Measurements from ENCODE around the gene RNF115. TPM values are rescaled to one million over a fixed set of nuclear protein-coding genes. Genes with fewer than 3 reads are reported as not detected.

The RNF115 gene
- total RNA-seq: 1 to 10 TPM; 4.9 to 8.1 (median 5.9) TPM
- 1 to 10 TPM; 5.1 to 8.0 TPM for polyA plus RNA-seq

- H3K27me3 ChIP-seq: no peaks in the 10 kb centered on the region
- H3K9me3 ChIP-seq: no peaks in the 10 kb centered on the region
- ATAC-seq (peak; percentile 94 to 97 (median 96)), FAIRE-seq (no peak), DNase-seq (peak; percentile 89 to 95 (median 91))
- peaks cover 0 to 11% (median 0%) of the 10 kb centered on the region in 3 donors for H3K4me1 ChIP-seq
- H3K4me3 ChIP-seq: peak within 1 kb of the TSS; percentile 65 to 97 (median 70)
- H3K36me3 ChIP-seq: peaks cover 3 to 22% (median 11%) of the 10 kb centered on the region in 3 donors
- intact Hi-C loops (cut with DNase I): no loop called here
- H3K27ac ChIP-seq: peak within 1 kb of the TSS; percentile 77 to 93 (median 83)
- WGBS, 2 donors: 0% methylated on average over 72 to 89 of the region's 89 CpGs
- no peak for TF ChIP-seq CTCF (IDR thresholded peaks at IDR 0.05)
Measured at GRCh38 chr1:145823565-145824498, at the start of gene RNF115, which contains the start of gene POLR3C. Gene RNF115 (minus strand): TSS chr1:145824095. CDS start chr1:145823873, 222 bp downstream. Gene POLR3C (plus strand): TSS chr1:145824200. CDS start chr1:145825777, 1,577 bp downstream.

- H3K4me3 ChIP-seq: peak overlapping the region in 1 of 4 donors; percentile 30
- no peak for DNase-seq
- intact Hi-C loops (cut with DNase I): no loop called here
- H3K27ac ChIP-seq: peak overlapping the region in 2 of 4 donors; percentile 17 to 23
- ATAC-seq: peak in 3 of 4 donors; percentile 51 to 77 (median 68)
- WGBS, 2 donors: 63 to 67% methylated on average over 47 of the region's 47 CpGs
- TF ChIP-seq CTCF (IDR thresholded peaks at IDR 0.05): no peak
- no peaks in the 10 kb centered on the region for H3K4me1 ChIP-seq
- no peaks in the 10 kb centered on the region for H3K36me3 ChIP-seq
- no peaks in the 10 kb centered on the region for H3K27me3 ChIP-seq
- FAIRE-seq: no peak
- no peaks in the 10 kb centered on the region for H3K9me3 ChIP-seq
Measured at GRCh38 chr1:145871994-145872924, 48.4 kb upstream of the RNF115 start.

GRCh38 chr1:145868232-145868631, 44.3 kb upstream of the RNF115 start:
- intact Hi-C loops (cut with DNase I): no loop called here
- no peaks in the 10 kb centered on the region for H3K4me1 ChIP-seq
- no peaks in the 10 kb centered on the region for H3K27me3 ChIP-seq
- TF ChIP-seq CTCF (IDR thresholded peaks at IDR 0.05): no peak
- no peak overlapping the region for H3K27ac ChIP-seq
- no peak overlapping the region for H3K4me3 ChIP-seq
- FAIRE-seq: no peak
- no peaks in the 10 kb centered on the region for H3K9me3 ChIP-seq
- no peaks in the 10 kb centered on the region for H3K36me3 ChIP-seq
- no peak for DNase-seq
- no peak for ATAC-seq
- WGBS, 2 donors: 64 to 69% methylated on average over 4 of the region's 4 CpGs

- ATAC-seq: no peak
- H3K27ac ChIP-seq: no peak overlapping the region
- TF ChIP-seq CTCF (IDR thresholded peaks at IDR 0.05): no peak
- no peaks in the 10 kb centered on the region for H3K36me3 ChIP-seq
- intact Hi-C loops (cut with DNase I): no loop called here
- no peak for DNase-seq
- H3K27me3 ChIP-seq: no peaks in the 10 kb centered on the region
- no peak overlapping the region for H3K4me3 ChIP-seq
- no peak for FAIRE-seq
- H3K4me1 ChIP-seq: peaks cover 0 to 3% (median 0%) of the 10 kb centered on the region in 3 donors
- no peaks in the 10 kb centered on the region for H3K9me3 ChIP-seq
- 71 to 82% methylated on average over 5 of the region's 5 CpGs for WGBS, 2 donors
Measured at GRCh38 chr1:145863282-145864018, 39.6 kb upstream of the RNF115 start.

All from pancreas (tissue), 10 donors.